A549 (cell line): ENCODE data around the gene GCG.

Experiments used
- BHLHE40 ChIP-seq: IDR thresholded peaks from 2 replicates; pipeline ENCODE4 v1.6.1; 2012; ENCODE audit warnings: low read depth, low read length, inconsistent platforms
- CEBPB ChIP-seq, 2 experiments: fragments of >200 bp in 1 of 2; sonication (Bioruptor Twin) in 1 of 2; formaldehyde crosslinking in 1 of 2; IDR thresholded peaks; 2 replicates each; pipeline ENCODE4 v1.6.1; 2012 to 2016
- CTCF ChIP-seq: fragments of >200 bp; sonication (Bioruptor Twin); formaldehyde crosslinking; IDR thresholded peaks from 3 replicates; pipeline ENCODE4 v1.5.1; 2016
- E2F6 ChIP-seq: IDR thresholded peaks from 2 replicates; pipeline ENCODE4 v1.6.1; 2012; ENCODE audit warnings: low read depth, borderline replicate concordance
- HOXA7 ChIP-seq: fragments of 250-450 bp; sonication (Bioruptor Pico); IDR thresholded peaks from 2 replicates; pipeline ENCODE4 v1.5.0; 2020; ENCODE audit warnings: mild to moderate bottlenecking, moderate library complexity
- JUN ChIP-seq, 2 experiments: fragments of >200 bp; sonication (Bioruptor Twin); formaldehyde crosslinking; IDR thresholded peaks; 2 replicates in 1 of 2; 3 replicates in 1 of 2; pipeline ENCODE4 v1.6.1; 2016 to 2017
- JUNB ChIP-seq: fragments of >200 bp; sonication (Bioruptor Twin); formaldehyde crosslinking; IDR thresholded peaks from 2 replicates; pipeline ENCODE4 v1.6.1; 2016
- PHF8 ChIP-seq: fragments of 200-600 bp; sonication (generic); IDR thresholded peaks from 2 replicates; pipeline ENCODE4 v1.6.1; 2016; ENCODE audit warnings: low read depth, mild to moderate bottlenecking, antibody characterized with exemption, moderate library complexity, borderline replicate concordance
- POLR2A ChIP-seq: IDR thresholded peaks from 2 replicates; pipeline ENCODE4 v1.6.1; 2012; ENCODE audit warnings: mild to moderate bottlenecking, low read length
- SMC3 ChIP-seq: fragments of >200 bp; sonication (Bioruptor Twin); formaldehyde crosslinking; IDR thresholded peaks from 3 replicates; pipeline ENCODE4 v1.6.1; 2018; ENCODE audit warnings: inconsistent platforms
- SREBF2 ChIP-seq: fragments of 450-650 bp; IDR thresholded peaks from 2 replicates; pipeline ENCODE4 v1.6.1; 2014; ENCODE audit warnings: mild to moderate bottlenecking, moderate library complexity
- TP53 ChIP-seq: fragments of 250-450 bp; sonication (Bioruptor Pico); IDR thresholded peaks from 2 replicates; pipeline ENCODE4 v1.5.0; 2021; ENCODE audit warnings: mild to moderate bottlenecking, moderate library complexity
- USF2 ChIP-seq: fragments of 450-650 bp; IDR thresholded peaks from 2 replicates; pipeline ENCODE4 v1.6.1; 2014; ENCODE audit warnings: antibody characterized with exemption

- TF ChIP-seq JUN (IDR thresholded peaks at IDR 0.05) (no peak), BHLHE40 (no peak), CEBPB (IDR thresholded peaks at IDR 0.05) (no peak), CTCF (no peak), POLR2A (no peak), TP53 (no peak), E2F6 (no peak), SREBF2 (no peak), HOXA7 (CRISPR knock-in tag) (no peak), JUNB (no peak), SMC3 (no peak), PHF8 (no peak), USF2 (no peak)
These were observed 24.6 kb downstream of the GCG start for GRCh38 chr2:162127422-162127821.
